ENCODE measurements around the gene UNC5A. TPM values are rescaled to one million over a fixed set of nuclear protein-coding genes. Genes with fewer than 3 reads are reported as not detected.

Gene UNC5A
- total RNA-seq, 4 donors from 2014 or later, result not detected

DNA sequence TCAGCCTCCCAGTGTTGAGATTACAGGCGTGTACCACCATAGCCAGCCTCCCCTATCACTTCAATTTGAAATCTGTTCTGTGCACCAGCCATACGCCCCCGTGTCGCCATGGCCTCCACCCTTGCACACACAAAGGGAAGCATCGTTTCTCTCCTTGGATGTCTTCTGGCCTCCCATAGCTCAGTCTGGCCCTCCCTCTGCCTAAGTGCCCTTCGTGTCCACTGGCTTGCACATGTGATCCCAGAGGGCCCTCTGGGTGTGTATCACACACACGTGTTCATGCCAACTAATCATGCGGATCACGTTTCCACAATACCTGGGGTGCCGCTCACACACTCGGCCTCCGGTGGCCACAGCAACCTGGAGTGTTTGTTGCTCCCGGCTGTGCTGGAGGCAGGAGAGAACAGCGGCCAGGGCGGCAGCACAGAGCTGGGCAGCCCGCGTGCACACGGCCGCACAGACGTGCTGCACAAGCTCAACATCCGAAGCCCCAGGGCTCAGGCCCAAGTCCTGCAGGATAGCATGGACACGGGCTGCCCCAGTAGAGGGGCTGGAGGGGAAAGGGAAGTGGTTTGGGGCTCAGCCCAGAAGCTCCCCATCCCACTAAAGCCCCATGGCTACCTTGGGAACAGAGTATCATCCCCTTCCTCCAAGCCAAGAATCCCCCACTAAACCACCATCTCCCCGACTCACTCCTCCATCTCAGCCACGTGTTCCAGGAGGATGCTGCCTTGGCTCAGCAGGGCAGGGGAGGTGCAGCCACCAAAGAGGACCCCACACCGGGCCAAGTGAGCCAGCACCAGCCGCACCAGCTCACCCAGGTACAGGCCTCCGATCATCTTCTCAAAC lies 77.9 kb downstream of the UNC5A start:
- no peaks in the 10 kb centered on the region for H3K4me1 ChIP-seq
- peak; percentile 50 to 68 for DNase-seq (ENCODE audit: low spot score in 2 of 2)
- WGBS, result 85% methylated on average over 10 of the region's 27 CpGs

DNA sequence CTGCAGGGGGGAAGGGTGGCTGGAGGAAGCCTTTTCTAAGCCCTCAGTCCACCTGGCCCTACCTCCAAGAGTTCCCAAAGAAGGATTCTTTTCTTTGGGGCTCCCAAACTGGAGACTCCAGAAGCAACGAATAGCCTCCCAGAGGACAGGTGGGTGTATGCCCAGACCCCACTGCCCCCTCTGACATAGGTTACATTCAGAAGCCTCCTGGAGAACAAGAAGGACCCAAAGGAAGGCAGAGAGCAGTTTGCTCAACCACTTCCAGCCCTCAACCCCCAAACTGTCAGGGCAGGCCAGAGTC lies 78.5 kb downstream of the UNC5A start:
- WGBS, result no CpG with 5 or more reads among the region's 1 CpG
- TF ChIP-seq POLR2AphosphoS5 (IDR thresholded peaks at IDR 0.05), result no peak
- no peak for TF ChIP-seq POLR2A (IDR thresholded peaks at IDR 0.05)
- no peak for TF ChIP-seq EP300 (IDR thresholded peaks at IDR 0.05)
- TF ChIP-seq, protein P1, sequence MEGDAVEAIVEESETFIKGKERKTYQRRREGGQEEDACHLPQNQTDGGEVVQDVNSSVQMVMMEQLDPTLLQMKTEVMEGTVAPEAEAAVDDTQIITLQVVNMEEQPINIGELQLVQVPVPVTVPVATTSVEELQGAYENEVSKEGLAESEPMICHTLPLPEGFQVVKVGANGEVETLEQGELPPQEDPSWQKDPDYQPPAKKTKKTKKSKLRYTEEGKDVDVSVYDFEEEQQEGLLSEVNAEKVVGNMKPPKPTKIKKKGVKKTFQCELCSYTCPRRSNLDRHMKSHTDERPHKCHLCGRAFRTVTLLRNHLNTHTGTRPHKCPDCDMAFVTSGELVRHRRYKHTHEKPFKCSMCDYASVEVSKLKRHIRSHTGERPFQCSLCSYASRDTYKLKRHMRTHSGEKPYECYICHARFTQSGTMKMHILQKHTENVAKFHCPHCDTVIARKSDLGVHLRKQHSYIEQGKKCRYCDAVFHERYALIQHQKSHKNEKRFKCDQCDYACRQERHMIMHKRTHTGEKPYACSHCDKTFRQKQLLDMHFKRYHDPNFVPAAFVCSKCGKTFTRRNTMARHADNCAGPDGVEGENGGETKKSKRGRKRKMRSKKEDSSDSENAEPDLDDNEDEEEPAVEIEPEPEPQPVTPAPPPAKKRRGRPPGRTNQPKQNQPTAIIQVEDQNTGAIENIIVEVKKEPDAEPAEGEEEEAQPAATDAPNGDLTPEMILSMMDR (IDR thresholded peaks at IDR 0.05), result no peak

More for the DNA sequence above, 77.9 kb downstream of the UNC5A start:
- H3K36me3 ChIP-seq, result no peaks in the 10 kb centered on the region
- H3K27me3 ChIP-seq, result no peaks in the 10 kb centered on the region
- H3K9me3 ChIP-seq, result no peaks in the 10 kb centered on the region
- H3K4me3 ChIP-seq, result no peak overlapping the region
- H3K27ac ChIP-seq, result no peak overlapping the region
- no peak for TF ChIP-seq POLR2AphosphoS5 (IDR thresholded peaks at IDR 0.05)
- TF ChIP-seq, protein P1 (IDR thresholded peaks at IDR 0.05), result no peak
- TF ChIP-seq EP300 (IDR thresholded peaks at IDR 0.05), result no peak
- no peak for TF ChIP-seq POLR2A (IDR thresholded peaks at IDR 0.05)

DNA sequence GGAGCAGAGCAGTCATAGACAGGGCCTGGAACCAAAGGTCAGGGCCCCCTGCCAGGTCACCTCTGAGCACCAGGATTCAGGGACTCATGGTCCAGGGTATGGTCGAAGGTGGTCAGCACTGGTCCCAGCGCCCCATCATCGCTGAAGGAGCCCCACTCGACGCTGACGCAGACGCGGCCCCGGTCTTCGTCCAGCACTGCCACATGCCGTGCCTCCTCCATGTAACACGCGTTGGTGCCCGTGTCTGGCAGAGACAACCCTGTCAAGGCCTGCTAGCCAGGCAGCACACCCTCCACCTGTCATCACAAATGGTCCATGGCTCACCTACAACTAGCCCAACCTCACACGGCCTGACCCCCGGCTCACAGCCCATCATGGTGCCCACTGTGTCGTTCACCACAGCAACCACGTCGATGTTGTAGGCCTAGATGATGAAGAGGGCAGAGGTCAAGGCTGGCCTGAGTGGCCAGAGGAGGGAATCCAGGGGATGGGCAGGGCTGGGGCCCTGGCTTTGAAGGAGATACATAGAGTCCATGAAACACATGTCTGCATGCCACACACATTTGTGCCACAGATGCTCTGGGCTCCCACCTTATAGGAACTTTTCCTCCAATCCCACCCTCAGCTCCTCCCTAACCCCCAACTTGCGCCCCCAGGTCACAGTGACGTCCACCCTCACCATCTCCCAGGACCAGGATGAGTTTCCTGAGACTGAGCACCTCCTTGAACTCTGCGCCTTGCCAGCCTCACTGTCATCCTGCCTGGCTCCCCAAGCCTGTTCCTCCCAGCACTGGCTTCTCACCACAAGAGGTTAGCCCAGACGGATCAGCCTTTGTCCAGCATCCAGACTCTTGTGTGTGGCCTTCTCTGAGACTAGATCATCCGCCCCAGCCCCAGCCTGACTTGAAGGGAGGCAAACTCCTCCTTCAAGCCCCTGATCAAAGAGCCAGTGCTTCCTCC lies 79.2 kb downstream of the UNC5A start:
- no peak overlapping the region for H3K4me3 ChIP-seq
- WGBS, result 83% methylated on average over 16 of the region's 24 CpGs
- H3K27ac ChIP-seq, result no peak overlapping the region
- no peaks in the 10 kb centered on the region for H3K9me3 ChIP-seq
- no peaks in the 10 kb centered on the region for H3K27me3 ChIP-seq
- TF ChIP-seq, protein P1 (IDR thresholded peaks at IDR 0.05), result no peak
- TF ChIP-seq POLR2A (IDR thresholded peaks at IDR 0.05), result no peak
- TF ChIP-seq POLR2AphosphoS5 (IDR thresholded peaks at IDR 0.05), result no peak
- TF ChIP-seq EP300 (IDR thresholded peaks at IDR 0.05), result no peak
- H3K4me1 ChIP-seq, result no peaks in the 10 kb centered on the region
- DNase-seq (ENCODE audit: low spot score in 2 of 2), result peak in 1 of 2 donors; percentile 72
- no peaks in the 10 kb centered on the region for H3K36me3 ChIP-seq

More for the DNA sequence above, 78.5 kb downstream of the UNC5A start:
- Histone ChIP-seq H3K36me3 (no peaks in the 10 kb centered on the region), H3K4me3 (no peak overlapping the region), H3K27me3 (no peaks in the 10 kb centered on the region), H3K9me3 (no peaks in the 10 kb centered on the region), H3K27ac (no peak overlapping the region), H3K4me1 (no peaks in the 10 kb centered on the region)
- no peak for DNase-seq (ENCODE audit: low spot score in 2 of 2)

DNA sequence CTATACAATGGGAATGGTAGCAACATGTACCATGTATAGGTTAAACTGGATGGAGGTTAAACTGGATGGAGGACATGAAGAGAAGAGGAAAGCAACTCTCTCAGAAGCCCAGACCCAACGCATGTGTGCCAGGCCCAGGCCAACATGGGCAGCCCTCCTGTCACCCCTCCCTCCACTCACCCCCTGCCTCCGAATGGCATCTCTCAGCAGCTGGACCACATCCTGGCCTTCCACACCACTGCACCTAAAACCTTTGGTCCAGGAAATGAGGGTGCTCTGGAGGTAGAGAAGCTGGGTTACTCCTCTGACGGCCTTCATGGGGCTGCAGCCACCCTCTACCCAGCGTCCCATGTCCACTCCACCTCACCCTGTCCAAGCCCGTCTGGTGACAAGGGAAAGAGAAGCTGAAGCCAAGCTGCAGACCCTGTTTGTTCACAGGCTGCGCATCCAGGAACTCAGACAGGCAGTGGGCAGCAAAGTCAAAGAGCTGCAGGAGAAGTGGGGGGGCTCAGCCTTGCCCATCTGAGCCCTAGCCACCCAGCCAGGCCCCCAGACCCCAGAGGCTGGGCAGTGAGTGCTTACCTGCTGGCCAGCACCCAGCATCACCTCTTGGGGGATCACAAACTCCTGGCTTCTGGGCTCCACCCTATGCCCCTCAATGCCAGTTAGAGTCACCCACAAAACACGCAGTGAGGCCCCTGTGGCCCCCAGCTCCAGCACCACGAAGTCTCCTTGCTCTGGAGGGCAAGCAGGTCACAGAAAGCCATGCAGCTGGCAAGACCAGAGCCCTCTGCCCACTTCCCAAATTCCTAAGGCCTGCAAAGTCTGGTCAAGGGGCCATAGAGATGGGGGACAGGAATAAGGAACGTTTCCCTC lies 80.3 kb downstream of the UNC5A start:
- Histone ChIP-seq H3K27me3 (no peaks in the 10 kb centered on the region), H3K36me3 (no peaks in the 10 kb centered on the region), H3K9me3 (no peaks in the 10 kb centered on the region), H3K4me3 (no peak overlapping the region), H3K27ac (no peak overlapping the region), H3K4me1 (no peaks in the 10 kb centered on the region)
- DNase-seq (ENCODE audit: low spot score in 2 of 2), result peak in 1 of 2 donors; percentile 20
- 79% methylated on average over 9 of the region's 9 CpGs for WGBS
- TF ChIP-seq EP300 (IDR thresholded peaks at IDR 0.05), result no peak
- TF ChIP-seq, protein P1 (IDR thresholded peaks at IDR 0.05), result no peak
- TF ChIP-seq POLR2AphosphoS5 (IDR thresholded peaks at IDR 0.05), result no peak
- no peak for TF ChIP-seq POLR2A (IDR thresholded peaks at IDR 0.05)
